ENCODE data around the gene SLX4IP.

The SLX4IP gene

GRCh38 chr20:10654630-10655029 lies 219.5 kb downstream of the SLX4IP start:
- no peak for DNase-seq

GRCh38 chr20:10655720-10656669 lies 220.9 kb downstream of the SLX4IP start:
- no peak for DNase-seq

GRCh38 chr20:10657453-10657852 lies 222.3 kb downstream of the SLX4IP start:
- no peak for DNase-seq

- DNase-seq: no peak
These were observed 223.1 kb downstream of the SLX4IP start for GRCh38 chr20:10658051-10658823.

- no peak for DNase-seq
These were observed 223.9 kb downstream of the SLX4IP start for GRCh38 chr20:10658876-10659632.

GRCh38 chr20:10659651-10660601 lies 224.8 kb downstream of the SLX4IP start:
- DNase-seq: no peak

GRCh38 chr20:10660661-10661060 lies 225.6 kb downstream of the SLX4IP start:
- DNase-seq: no peak

- no peak for DNase-seq
These were observed 226.2 kb downstream of the SLX4IP start for GRCh38 chr20:10661261-10661660.

- no peak for DNase-seq
These were observed 227.0 kb downstream of the SLX4IP start for GRCh38 chr20:10662151-10662550.

GRCh38 chr20:10662661-10663458 lies 227.8 kb downstream of the SLX4IP start:
- no peak for DNase-seq

GRCh38 chr20:10663756-10664155 lies 228.7 kb downstream of the SLX4IP start:
- no peak for DNase-seq

GRCh38 chr20:10665027-10665561 lies 230.0 kb downstream of the SLX4IP start:
- no peak for DNase-seq

GRCh38 chr20:10665791-10666190 lies 230.7 kb downstream of the SLX4IP start:
- no peak for DNase-seq

GRCh38 chr20:10666221-10667076 lies 231.3 kb downstream of the SLX4IP start:
- DNase-seq: no peak

GRCh38 chr20:10667077-10667401 lies 231.9 kb downstream of the SLX4IP start:
- DNase-seq: no peak

- DNase-seq: no peak
These were observed 232.6 kb downstream of the SLX4IP start for GRCh38 chr20:10667560-10668167.

- DNase-seq: no peak
These were observed 233.7 kb downstream of the SLX4IP start for GRCh38 chr20:10668677-10669368.

GRCh38 chr20:10669843-10670446 lies 234.8 kb downstream of the SLX4IP start:
- no peak for DNase-seq

Measured in SW 1271 (cell line).